Testis (tissue), 3 donors: ENCODE measurements around the gene TMEM232. TPM values are rescaled to one million over a fixed set of nuclear protein-coding genes. Genes with fewer than 3 reads are reported as not detected.

Source experiments
- DNase-seq: peaks from one replicate; pipeline ENCODE4 v3.0.0-alpha.2; 2019
- H3K27ac ChIP-seq, 2 donors: fragments of 200-600 bp; sonication (generic); one replicate each; pipeline ENCODE4 v1.5.1; 2019
- H3K27me3 ChIP-seq: fragments of 200-600 bp; sonication (generic); one replicate; pipeline ENCODE4 v1.5.1; 2019
- H3K36me3 ChIP-seq: fragments of 200-600 bp; sonication (generic); one replicate; pipeline ENCODE4 v1.5.1; 2017; ENCODE audit warnings: low read depth; ENCODE audit errors: missing control alignments
- H3K4me1 ChIP-seq: fragments of 200-600 bp; sonication (generic); one replicate; pipeline ENCODE4 v1.5.1; 2019
- H3K4me3 ChIP-seq, 2 donors: fragments of 200-600 bp; sonication (generic); one replicate each; pipeline ENCODE4 v1.5.1; 2017 to 2019
- H3K9me3 ChIP-seq: fragments of 200-600 bp; sonication (generic); one replicate; pipeline ENCODE4 v1.5.1; 2017
- POLR2A ChIP-seq: fragments of 450-650 bp; IDR thresholded peaks from one replicate; pipeline ENCODE4 v1.6.1; 2017; ENCODE audit warnings: antibody characterized with exemption, mild to moderate bottlenecking, moderate library complexity
- WGBS, 2 donors: methylation state at CpG; one replicate each; pipeline ENCODE4 v1.1.5; 2018; 5-methylcytosine and 5-hydroxymethylcytosine counted together
- intact Hi-C: fragments of 100-400 bp; cut with DNase I; formaldehyde crosslinking; loops from one replicate; pipeline ENCODE4 v1.15.1; 2023; ENCODE audit warnings: low total_unique reads
- polyA plus RNA-seq: library from polyadenylated mRNA; stranded (reverse); fragments of 350-450 nt; fragmentation: Illumina TruSeq; extraction: RNeasy Lipid Tissue Mini Kit (QIAGEN cat#74804); gene quantifications from one replicate; pipeline ENCODE4 v1.2.3, GENCODE V29; 2014; ENCODE audit warnings: low read depth, low replicate concordance; ENCODE audit not compliant: insufficient read depth
- total RNA-seq, 2 donors: library from RNA; depleted of rRNA; stranded (reverse); fragments of >200 nt; gene quantifications; one replicate each; pipeline ENCODE4 v1.2.3, GENCODE V29; 2016
- TF ChIP-seq, protein P1 (sequence below), 3 experiments: fragments of 450-650 bp in 2 of 3; fragments of 200-600 bp in 1 of 3; sonication (generic) in 1 of 3; IDR thresholded peaks; one replicate each; pipeline ENCODE4 v1.5.1; 2016 to 2019; ENCODE audit warnings: antibody characterized with exemption in 3 of 3, mild to moderate bottlenecking in 2 of 3, moderate library complexity in 1 of 3

The TMEM232 gene
- total and polyA plus RNA-seq, 3 donors from 2014 or later = 28.1 to 42.6 (median 32.0) TPM

GRCh38 chr5:110611817-110612216 is 114.7 kb downstream of the TMEM232 start:
- Histone ChIP-seq H3K9me3 (no peaks in the 10 kb centered on the region), H3K4me3 (no peak overlapping the region), H3K27ac (no peak overlapping the region), H3K36me3 (no peaks in the 10 kb centered on the region), H3K4me1 (no peaks in the 10 kb centered on the region), H3K27me3 (no peaks in the 10 kb centered on the region)
- DNase-seq = no peak
- intact Hi-C loops = no loop called here
- TF ChIP-seq, protein P1, sequence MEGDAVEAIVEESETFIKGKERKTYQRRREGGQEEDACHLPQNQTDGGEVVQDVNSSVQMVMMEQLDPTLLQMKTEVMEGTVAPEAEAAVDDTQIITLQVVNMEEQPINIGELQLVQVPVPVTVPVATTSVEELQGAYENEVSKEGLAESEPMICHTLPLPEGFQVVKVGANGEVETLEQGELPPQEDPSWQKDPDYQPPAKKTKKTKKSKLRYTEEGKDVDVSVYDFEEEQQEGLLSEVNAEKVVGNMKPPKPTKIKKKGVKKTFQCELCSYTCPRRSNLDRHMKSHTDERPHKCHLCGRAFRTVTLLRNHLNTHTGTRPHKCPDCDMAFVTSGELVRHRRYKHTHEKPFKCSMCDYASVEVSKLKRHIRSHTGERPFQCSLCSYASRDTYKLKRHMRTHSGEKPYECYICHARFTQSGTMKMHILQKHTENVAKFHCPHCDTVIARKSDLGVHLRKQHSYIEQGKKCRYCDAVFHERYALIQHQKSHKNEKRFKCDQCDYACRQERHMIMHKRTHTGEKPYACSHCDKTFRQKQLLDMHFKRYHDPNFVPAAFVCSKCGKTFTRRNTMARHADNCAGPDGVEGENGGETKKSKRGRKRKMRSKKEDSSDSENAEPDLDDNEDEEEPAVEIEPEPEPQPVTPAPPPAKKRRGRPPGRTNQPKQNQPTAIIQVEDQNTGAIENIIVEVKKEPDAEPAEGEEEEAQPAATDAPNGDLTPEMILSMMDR (IDR thresholded peaks at IDR 0.05) = no peak
- TF ChIP-seq POLR2A = no peak
- WGBS, 2 donors = 87 to 91% methylated on average over 6 of the region's 6 CpGs

DNA sequence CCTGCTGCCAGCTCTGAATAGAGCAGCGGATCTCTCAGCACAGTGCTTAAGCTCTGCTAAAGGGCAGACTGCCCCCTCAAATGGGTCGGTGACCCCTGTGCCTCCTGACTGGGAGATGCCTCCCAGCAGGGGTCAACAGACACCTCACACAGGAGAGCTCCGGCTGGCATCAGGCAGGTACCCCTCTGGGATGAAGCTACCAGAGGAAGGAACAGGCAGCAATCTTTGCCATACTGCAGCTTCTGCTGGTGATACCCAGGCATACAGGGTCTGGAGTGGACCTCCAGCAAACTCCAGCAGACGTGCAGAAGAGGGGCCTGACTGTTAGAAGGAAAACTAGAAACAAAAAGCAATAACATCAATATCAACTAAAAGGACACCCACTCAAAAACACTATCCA is 131.6 kb downstream of the TMEM232 start:
- intact Hi-C loops = no loop called here
- no peaks in the 10 kb centered on the region for H3K36me3 ChIP-seq
- no peaks in the 10 kb centered on the region for H3K9me3 ChIP-seq
- H3K4me3 ChIP-seq = no peak overlapping the region
- no peak for DNase-seq
- WGBS, 2 donors = 89 to 92% methylated on average over 3 to 4 of the region's 4 CpGs
- TF ChIP-seq POLR2A = no peak
- TF ChIP-seq, protein P1 (IDR thresholded peaks at IDR 0.05) = no peak
- no peaks in the 10 kb centered on the region for H3K27me3 ChIP-seq
- H3K4me1 ChIP-seq = no peaks in the 10 kb centered on the region
- no peak overlapping the region for H3K27ac ChIP-seq

DNA sequence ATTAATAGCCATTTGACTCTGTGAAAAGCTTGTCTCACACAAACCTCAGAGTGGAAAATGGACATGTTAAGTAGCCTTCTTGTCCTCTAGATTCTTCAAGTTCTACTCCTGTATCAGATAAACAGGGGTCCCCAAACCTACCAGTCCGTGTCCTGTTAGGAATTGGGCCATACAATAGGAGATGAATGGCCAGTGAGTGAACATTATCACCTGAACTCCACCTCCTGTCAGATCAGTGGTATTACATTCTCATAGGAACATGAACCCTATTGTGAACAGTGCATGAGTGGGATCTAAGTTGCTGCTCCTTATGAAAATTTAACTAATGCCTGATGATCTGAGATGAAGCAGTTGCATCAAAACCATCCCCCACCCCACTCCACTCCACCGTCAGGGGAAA is 136.3 kb downstream of the TMEM232 start:
- H3K27me3 ChIP-seq = no peaks in the 10 kb centered on the region
- TF ChIP-seq, protein P1 (IDR thresholded peaks at IDR 0.05) = peak; percentile 19 to 26 (median 21)
- TF ChIP-seq POLR2A = no peak
- H3K36me3 ChIP-seq = no peaks in the 10 kb centered on the region
- no peaks in the 10 kb centered on the region for H3K9me3 ChIP-seq
- H3K4me1 ChIP-seq = no peaks in the 10 kb centered on the region
- no peak for DNase-seq
- no peak overlapping the region for H3K27ac ChIP-seq
- intact Hi-C loops = no loop called here
- no peak overlapping the region for H3K4me3 ChIP-seq
- WGBS, 2 donors = 50 to 56% methylated on average over 2 of the region's 2 CpGs

- 88 to 89% methylated on average over 3 of the region's 3 CpGs for WGBS, 2 donors
Observed at GRCh38 chr5:110588286-110588980, 138.0 kb downstream of the TMEM232 start.

More at GRCh38 chr5:110588286-110588980, 138.0 kb downstream of the TMEM232 start:
- intact Hi-C loops = no loop called here
- Histone ChIP-seq H3K36me3 (no peaks in the 10 kb centered on the region), H3K4me3 (no peak overlapping the region), H3K27ac (no peak overlapping the region), H3K4me1 (no peaks in the 10 kb centered on the region), H3K9me3 (no peaks in the 10 kb centered on the region), H3K27me3 (no peaks in the 10 kb centered on the region)
- no peak for TF ChIP-seq POLR2A
- TF ChIP-seq, protein P1 (IDR thresholded peaks at IDR 0.05) = no peak
- no peak for DNase-seq
